NT2/D1 (cell line): ENCODE results near the gene AGPAT2.

ENCODE experiments used
- DNase-seq: peaks from one replicate; pipeline ENCODE4 v3.0.0-alpha.2; 2011; ENCODE audit warnings: low read depth, low spot score
- H3K27me3 ChIP-seq: 2 replicates; pipeline ENCODE4 v1.6.0; 2011; ENCODE audit warnings: mild to moderate bottlenecking; ENCODE audit not compliant: insufficient read length, insufficient read depth
- H3K36me3 ChIP-seq: 2 replicates; pipeline ENCODE4 v1.6.1; 2011; ENCODE audit warnings: mild to moderate bottlenecking, low read length, mixed read lengths; ENCODE audit not compliant: insufficient read depth, insufficient read length
- H3K4me1 ChIP-seq: 2 replicates; pipeline ENCODE4 v1.5.1; 2011; ENCODE audit not compliant: insufficient read depth, insufficient read length
- H3K4me3 ChIP-seq: 2 replicates; pipeline ENCODE4 v1.5.1; 2011; ENCODE audit warnings: low read depth; ENCODE audit not compliant: insufficient read length
- H3K9ac ChIP-seq: 2 replicates; pipeline ENCODE4 v1.6.0; 2011; ENCODE audit warnings: low read depth; ENCODE audit not compliant: insufficient read length
- H3K9me3 ChIP-seq: 2 replicates; pipeline ENCODE4 v1.5.1; 2011; ENCODE audit warnings: mild to moderate bottlenecking, low read length; ENCODE audit not compliant: insufficient read depth
- SUZ12 ChIP-seq: IDR thresholded peaks from 2 replicates; pipeline ENCODE4 v1.6.1; 2011; ENCODE audit not compliant: insufficient read length, insufficient read depth; ENCODE audit errors: extremely low read depth
- YY1 ChIP-seq: IDR thresholded peaks from 2 replicates; pipeline ENCODE4 v1.6.1; 2011; ENCODE audit not compliant: insufficient read length, insufficient read depth
- ZNF274 ChIP-seq: IDR thresholded peaks from 2 replicates; pipeline ENCODE4 v1.6.1; 2011; ENCODE audit warnings: mild to moderate bottlenecking, low read depth, low read length

The AGPAT2 gene

DNA sequence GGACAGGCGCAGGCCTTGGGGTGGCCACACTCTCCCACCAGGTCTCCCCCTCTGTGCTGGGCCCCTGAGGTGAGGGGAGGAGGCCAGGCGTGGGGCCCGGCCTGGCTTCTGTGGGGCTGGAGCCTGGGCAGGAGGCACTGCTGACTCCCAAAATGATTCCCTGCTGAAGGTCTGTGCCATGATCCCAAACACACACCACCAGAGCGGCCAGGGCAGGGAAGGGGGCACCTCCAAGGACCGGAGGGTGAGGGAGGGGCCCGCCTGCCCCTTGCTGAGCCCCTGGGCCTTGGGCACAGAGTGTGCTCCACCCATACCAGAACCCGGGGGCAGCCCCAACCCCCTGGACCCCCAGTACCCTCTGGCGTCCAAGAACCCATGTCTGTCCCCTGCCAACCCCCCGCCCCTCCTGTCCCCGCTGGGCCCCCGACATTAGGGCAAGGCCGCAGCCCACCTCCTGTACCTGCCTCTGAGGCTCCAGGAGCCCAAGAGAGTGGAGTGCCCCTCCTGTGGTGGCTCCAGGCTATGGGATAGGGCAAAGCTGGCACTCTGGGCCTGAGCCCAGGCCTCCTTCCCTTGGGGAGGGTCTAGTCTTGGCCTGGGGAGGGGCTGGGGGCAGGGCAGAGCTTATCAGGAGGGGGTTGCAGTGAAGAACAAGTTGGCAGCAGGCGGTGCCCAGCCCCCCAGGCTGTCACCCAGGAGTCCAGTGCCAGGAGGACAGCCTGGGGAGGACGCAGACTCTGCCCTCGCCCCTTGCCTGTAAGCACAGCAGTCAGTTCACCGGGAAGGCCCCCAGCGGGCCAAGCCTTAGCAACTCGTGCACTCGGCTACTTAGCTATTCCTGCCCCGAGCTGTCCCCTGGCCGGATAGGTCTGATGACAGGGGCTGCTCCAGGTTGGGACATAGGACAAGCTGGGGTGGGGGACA lies 27.1 kb downstream of the AGPAT2 start:
- Histone ChIP-seq H3K9me3 (no peaks in the 10 kb centered on the region), H3K4me3 (no peak overlapping the region), H3K4me1 (peaks cover 21% of the 10 kb centered on the region), H3K27me3 (peaks cover 15% of the 10 kb centered on the region), H3K36me3 (no peaks in the 10 kb centered on the region), H3K9ac (no peak overlapping the region)
- no peak for DNase-seq
- TF ChIP-seq YY1, result no peak
- no peak for TF ChIP-seq ZNF274
- TF ChIP-seq SUZ12, result no peak

DNA sequence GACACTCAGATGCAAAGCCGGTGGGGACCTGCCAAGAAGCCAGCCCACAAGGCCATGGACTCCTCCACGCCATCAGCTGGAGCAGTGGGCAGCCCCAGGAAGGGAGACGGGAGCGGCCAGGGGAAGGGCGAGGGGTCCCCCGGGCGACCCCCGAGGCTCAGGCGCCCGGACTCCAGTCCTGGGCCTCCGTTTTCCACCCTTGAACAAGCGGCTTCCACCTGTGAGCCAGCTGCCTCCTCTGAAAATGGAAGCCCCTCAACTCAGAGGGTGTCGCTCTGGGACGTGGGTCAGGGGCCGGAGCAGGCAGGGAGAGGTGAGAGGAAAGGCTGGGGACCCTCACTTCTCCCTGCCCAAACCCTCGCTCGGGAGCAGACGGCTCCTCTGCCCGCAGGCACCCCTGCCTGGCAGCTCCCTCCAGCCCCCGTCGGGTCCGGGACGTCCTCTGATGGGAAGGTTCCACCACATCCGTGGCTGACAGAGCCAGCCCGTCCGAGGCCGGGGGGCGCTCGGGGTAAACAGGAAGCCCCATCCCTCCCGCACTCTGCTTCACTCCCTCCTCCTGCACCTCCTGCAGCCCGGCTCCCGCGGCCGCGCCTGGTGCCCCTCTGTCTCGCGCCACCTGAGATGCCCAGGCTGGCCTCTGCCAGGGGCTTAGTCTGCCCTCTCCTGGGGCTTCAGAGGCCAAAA lies 28.3 kb downstream of the AGPAT2 start:
- TF ChIP-seq YY1, result no peak
- TF ChIP-seq SUZ12, result no peak
- TF ChIP-seq ZNF274, result no peak
- Histone ChIP-seq H3K9ac (no peak overlapping the region), H3K4me3 (no peak overlapping the region)

DNA sequence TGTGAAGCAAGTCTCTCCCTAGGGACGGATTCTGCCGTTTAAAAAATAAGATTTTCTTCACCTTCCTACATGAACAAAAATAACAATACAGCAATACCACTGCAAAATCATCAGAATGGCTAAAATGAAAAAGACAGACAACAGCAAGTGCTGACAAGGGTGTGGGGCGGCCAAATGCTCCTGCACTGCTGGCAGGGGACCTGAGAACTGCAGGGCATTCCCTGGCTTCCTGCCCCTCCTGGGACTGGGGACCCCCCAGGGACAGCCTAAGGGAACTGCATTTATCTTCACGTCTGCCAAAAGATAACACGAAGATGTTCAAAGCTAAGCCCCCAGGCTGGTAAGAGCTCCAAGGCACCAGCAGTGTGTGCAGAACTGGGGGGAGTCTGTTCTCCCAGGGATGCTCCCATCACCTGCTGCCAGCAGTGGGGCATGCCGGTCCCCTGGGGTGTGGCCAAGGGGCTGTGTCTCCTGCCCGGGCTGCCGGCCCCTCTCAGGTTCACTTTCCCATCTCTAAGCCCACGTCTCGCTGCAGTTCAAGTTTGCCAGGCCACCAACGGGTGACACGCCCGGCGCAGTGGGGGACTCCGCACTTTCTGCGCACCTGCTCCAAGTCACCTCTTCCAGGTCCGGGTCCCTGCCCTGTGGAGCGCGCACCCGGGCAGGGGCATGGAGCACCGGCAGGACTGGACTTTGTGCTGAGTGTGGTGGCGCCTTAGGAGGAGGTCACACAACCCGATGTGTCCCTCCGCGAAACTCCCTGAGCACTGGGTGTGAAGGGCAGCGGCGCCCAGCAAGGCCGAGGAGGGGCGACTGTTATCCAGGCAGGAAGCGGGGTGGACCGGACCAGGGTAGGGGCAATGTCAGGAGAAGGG lies 29.0 kb downstream of the AGPAT2 start:
- no peak for DNase-seq

More for the DNA sequence above, 28.3 kb downstream of the AGPAT2 start:
- no peaks in the 10 kb centered on the region for H3K36me3 ChIP-seq
- H3K27me3 ChIP-seq, result peaks cover 5% of the 10 kb centered on the region
- H3K9me3 ChIP-seq, result no peaks in the 10 kb centered on the region
- DNase-seq, result no peak
- H3K4me1 ChIP-seq, result peaks cover 13% of the 10 kb centered on the region

GRCh38 chr9:136656795-136657611 lies 30.3 kb downstream of the AGPAT2 start:
- Histone ChIP-seq H3K27me3 (no peaks in the 10 kb centered on the region), H3K4me3 (no peak overlapping the region), H3K36me3 (no peaks in the 10 kb centered on the region), H3K4me1 (peaks cover 14% of the 10 kb centered on the region), H3K9ac (no peak overlapping the region), H3K9me3 (no peaks in the 10 kb centered on the region)
- TF ChIP-seq ZNF274, result no peak
- TF ChIP-seq YY1, result no peak
- TF ChIP-seq SUZ12, result no peak
- DNase-seq, result no peak

More for the DNA sequence above, 29.0 kb downstream of the AGPAT2 start:
- H3K27me3 ChIP-seq, result no peaks in the 10 kb centered on the region
- H3K9ac ChIP-seq, result no peak overlapping the region
- H3K4me1 ChIP-seq, result peaks cover 17% of the 10 kb centered on the region
- no peak for TF ChIP-seq SUZ12
- TF ChIP-seq YY1, result no peak
- no peak for TF ChIP-seq ZNF274
- H3K4me3 ChIP-seq, result no peak overlapping the region
- no peaks in the 10 kb centered on the region for H3K9me3 ChIP-seq
- H3K36me3 ChIP-seq, result no peaks in the 10 kb centered on the region

GRCh38 chr9:136656183-136656738 lies 31.0 kb downstream of the AGPAT2 start:
- no peak overlapping the region for H3K4me3 ChIP-seq
- H3K36me3 ChIP-seq, result no peaks in the 10 kb centered on the region
- H3K4me1 ChIP-seq, result peaks cover 14% of the 10 kb centered on the region
- no peaks in the 10 kb centered on the region for H3K9me3 ChIP-seq
- no peaks in the 10 kb centered on the region for H3K27me3 ChIP-seq
- TF ChIP-seq YY1 (no peak), SUZ12 (no peak), ZNF274 (no peak)
- no peak for DNase-seq
- H3K9ac ChIP-seq, result no peak overlapping the region

GRCh38 chr9:136655536-136656182 lies 31.6 kb downstream of the AGPAT2 start:
- H3K9me3 ChIP-seq, result no peaks in the 10 kb centered on the region
- no peak for DNase-seq
- peaks cover 14% of the 10 kb centered on the region for H3K4me1 ChIP-seq
- H3K36me3 ChIP-seq, result no peaks in the 10 kb centered on the region
- no peak overlapping the region for H3K4me3 ChIP-seq
- H3K27me3 ChIP-seq, result no peaks in the 10 kb centered on the region
- TF ChIP-seq SUZ12 (no peak), YY1 (no peak), ZNF274 (no peak)
- H3K9ac ChIP-seq, result no peak overlapping the region
